ENCODE measurements around the gene UBE2E2.
A peak's percentile ranks its signal among the peaks of the same experiment; 100 is the strongest.

Gene UBE2E2

DNA sequence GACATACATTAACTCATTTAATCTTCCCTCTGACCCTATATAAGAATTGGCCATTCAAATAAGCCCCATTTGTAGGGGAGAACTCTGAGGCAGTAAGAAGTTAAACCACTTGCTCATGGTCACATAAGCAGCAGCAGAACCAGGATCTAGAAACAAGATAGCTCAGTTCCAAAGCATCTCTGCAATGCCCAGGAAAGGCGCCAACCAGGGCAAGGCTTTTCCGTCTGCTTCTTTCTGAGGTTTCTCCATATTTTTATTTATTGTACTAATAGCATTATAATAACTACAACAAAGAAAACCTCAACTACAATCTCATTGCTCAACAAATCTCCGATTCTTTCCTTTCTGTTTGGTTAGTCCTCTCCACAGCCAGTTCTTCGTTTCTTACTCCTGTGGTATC, 4.3 kb upstream of the UBE2E2 start:
- no peak for DNase-seq (ENCODE audit: low spot score)

DNA sequence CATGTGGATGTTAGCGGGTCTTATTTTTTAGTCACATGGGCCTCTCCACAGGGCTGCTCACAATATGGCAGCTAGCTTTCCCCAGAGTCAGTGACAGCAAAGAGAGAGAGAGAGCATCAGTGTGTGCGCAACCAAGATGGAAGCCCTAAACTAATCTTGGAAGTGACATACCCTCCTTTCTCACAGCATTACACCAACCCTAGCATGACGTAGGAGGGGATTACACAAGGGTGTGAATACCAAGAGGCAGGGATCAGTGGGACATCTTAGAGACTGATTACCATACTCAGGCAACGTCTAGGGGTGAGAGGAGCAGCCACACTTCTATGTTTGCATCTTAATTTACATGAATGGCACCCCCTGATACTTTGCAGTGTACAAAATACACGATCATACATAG, 3.5 kb upstream of the UBE2E2 start:
- DNase-seq (ENCODE audit: low spot score): no peak

DNA sequence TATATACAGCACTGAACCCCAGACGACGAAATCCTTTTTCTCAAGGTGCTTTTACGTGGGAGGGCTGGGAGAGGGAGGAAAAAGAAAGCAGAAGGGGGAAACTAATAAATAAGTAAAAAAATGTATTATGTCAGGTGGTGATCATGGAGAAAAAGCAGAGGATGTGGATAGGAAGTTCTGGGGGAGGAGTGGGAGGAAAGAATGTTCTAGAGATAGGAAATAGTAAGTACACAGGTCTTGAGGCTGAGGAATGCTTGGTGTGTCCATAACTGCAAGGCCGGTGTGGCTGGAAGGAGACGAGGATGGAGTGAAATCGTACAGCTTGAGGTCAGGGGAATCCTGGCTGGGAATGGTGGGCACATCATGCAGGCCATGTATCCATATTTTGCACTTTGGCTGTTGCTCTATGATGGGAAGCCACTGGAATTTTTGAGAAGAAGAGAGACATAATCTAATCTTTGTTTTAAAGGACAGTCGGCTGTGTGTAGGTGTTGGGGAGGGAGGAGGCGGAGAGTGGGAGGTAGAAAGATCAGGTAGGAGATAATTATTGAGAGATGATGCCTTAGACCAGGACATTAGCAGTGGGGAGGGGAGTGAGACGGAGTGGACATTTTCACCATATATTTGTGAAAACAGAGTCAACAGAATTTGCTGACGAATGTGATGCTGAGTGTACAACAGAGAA, 1.8 kb upstream of the UBE2E2 start:
- no peak for DNase-seq (ENCODE audit: low spot score)

DNA sequence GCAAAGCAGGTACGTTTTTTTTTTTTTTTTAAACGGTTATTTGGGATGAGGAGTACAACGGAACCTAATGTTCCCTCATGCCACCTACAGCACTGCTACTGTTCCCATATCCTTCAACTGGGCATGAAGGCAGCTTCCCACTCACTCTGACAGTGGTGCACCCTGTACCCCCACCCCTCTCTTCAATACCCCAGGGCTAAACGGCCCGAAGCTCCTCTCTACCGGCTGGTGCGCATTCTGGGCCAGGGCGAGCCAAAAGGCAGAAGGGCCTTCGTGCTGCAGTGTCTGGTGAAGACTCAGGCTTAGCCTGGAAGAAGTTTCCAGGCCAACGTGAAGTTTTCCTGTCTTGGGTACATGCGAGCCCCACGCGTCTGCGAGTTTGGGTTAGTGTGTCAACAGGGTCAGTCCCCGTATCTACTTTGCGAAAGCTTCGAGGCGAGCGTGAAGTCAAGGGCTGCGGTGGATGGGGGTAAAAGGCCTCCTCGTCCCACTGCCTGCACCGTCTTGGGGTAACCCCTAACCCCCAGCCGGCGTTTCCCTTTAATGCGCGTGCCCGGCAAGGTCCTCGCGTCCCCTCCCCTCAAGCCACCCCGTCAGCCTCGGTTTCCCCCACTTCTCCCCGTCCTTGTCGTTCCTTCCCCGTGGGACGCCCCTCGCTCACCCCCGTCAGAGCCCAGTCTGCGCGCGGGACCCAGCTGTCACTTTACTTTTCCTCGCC, 765 bp upstream of the UBE2E2 start:
- peak; percentile 65 for DNase-seq (ENCODE audit: low spot score)

DNA sequence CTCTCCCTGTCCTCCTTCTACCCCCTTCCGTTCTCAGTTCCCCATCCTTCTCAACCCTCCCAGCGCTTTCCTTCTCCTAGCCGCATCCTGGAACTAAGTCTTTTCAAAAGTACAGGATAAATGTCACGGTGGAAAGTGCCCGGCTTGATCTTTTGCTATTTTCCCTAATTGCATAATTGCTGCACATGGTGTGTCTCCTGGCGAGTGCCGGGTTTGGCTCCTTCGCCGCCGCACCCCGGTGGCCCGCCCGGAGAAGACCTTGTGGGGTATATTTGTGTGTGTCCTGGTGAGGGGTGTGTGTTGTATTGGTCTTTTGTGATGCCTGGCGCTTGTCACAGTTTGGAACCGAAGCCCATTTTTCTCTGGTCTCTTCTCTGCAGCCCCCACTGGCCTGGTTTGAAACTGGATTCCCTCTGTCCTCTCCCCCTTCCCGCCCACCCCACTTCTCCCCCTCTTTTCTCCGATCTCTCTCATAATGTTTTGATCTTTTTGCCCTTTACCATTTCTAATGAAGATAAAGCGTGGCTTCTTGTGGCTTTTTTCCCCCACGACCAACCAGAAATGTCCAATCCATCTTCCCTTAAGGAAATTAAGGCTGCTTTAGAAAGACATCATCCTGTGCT, 692 bp downstream of the UBE2E2 start:
- peak; percentile 32 for DNase-seq (ENCODE audit: low spot score)

DNA sequence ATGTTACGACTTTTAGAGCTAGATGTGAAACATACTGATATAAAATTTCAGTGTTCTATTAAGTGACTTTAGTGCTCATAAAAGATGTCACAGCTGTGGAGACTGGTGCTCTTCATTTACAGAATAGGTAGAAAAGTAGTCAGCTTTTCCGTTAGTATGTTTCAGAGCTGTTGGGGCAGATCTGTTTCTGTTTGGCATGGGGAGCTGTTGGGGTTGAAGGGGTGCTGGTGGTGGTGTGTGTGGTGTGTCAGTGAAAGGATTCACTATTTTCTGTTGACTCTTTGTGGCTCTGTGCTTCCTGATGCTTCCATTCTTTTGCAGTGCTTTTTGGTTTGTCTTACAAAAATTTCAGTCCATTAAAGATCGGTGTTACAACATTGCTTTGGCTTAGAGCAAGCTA, 3.2 kb downstream of the UBE2E2 start:
- DNase-seq (ENCODE audit: low spot score): no peak

DNA sequence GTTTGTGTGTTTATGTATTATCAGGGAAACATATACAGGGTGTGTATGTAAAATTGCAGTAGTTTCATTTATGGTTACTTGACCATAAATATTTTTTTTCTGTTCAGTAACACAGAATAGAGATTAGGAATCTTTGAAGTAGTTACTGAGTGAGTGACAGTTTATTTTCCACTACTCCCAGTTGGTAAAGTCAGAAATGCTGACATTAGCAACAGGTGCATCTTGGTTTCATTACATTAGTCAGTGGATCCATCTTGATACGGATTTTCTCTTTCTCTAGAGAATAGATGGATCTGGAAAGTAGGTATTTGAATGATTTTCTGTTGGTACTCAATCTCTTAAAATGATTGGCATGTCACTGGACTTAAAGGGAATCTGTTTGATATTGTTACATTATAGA, 6.0 kb downstream of the UBE2E2 start:
- DNase-seq (ENCODE audit: low spot score): no peak

DNA sequence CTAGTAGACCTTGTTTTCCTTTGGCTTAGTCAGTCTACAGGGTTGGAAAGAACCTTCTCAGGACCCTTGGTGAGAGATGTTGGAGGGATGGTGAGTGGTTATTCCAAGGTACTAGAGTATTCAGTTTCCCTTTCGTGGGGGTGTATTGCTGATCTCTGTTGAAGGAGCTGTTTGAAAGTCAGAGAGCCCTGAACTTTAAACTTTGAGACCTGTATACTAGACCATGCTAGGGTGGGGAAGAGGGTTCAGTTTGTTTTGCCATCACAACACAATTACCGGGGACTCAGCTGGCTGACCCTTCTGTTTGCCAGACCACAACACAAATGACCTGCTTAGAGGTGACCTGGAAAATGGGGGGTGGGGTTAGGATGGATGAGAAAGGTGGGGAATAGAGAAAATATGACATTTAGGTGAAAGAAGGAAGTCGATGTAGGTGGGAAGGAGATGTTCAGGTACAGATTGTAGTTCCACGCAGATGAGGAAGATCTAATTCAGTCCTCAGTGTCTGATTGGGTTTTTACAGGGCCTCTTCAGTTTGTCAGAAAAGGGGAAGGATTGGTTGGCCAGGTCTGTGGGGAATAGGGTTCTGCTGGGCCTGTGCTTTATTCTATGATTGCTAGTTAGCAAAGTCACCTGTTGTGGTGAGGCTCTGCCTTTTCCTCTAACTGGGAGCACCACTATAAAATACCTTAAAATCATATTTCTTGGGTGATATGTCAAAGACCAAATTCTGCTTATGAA, 6.8 kb downstream of the UBE2E2 start:
- no peak for DNase-seq (ENCODE audit: low spot score)

DNA sequence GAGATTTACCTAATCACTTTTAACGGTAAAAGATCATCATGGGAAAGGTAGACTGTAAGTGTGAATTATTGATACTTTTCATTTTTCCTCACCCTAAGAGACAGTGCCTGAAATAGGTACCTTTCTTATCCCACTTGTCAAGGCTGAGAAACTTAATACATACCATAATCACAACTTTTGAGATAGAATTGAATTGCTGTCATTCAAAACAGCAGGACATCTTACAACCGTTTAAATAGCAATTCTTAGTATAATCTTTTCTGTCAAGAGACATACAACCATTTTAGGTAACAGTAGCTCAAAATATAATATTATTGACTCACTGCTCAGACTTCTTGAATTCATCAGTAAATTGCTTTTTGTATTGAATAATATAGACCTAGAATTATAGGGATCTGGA, 10.7 kb downstream of the UBE2E2 start:
- no peak for DNase-seq (ENCODE audit: low spot score)

DNA sequence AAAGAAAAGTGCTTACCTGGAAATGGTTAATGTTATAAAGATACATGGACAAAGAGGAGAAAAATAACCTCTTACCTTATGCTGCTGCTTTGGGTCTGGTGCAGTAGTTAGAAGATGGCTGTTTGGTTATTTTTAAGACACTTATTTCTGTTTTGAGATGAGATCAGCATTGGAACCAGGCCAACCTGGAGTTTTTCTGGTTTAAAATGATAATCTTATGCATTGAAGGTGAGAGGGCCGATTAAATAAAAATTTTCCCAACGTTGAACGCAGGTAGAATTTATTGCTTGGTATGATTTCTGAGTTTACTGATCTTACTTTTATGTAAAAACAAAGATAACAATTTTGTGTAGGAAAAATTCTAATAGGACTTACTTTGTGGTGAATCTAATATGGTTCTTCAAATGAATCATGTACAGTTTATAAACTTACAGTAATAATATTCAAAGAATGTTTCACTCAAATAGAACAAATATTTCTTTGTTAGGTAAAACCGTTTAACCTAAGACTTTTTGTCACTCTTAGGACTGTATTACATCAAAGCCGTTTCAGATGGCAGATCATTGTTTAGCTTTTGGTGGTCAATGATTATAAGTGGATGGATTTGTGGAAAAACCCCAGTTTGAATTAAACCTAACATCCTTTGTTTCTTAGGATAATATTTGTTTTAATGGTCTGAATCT, 14.9 kb downstream of the UBE2E2 start:
- DNase-seq (ENCODE audit: low spot score): no peak

DNA sequence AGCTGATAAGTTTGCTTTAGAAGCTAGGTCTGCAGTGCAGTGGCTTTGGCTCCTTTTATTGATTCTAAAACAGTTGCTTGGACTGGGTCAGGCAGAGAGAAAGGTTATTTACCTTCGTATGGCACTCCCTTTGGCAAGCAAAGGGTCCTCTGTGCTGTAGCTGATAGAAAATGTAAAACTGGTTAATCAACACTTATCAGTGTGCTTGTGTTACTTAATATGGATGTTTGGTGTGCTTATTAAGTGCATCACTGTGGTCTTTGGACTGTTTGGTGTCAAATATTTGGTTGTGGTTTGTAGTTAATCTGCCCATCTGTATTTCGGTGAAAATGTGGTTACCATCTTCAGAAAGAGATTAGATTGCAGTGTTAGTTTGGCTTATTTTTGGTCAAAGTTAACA, 16.0 kb downstream of the UBE2E2 start:
- DNase-seq (ENCODE audit: low spot score): no peak

DNA sequence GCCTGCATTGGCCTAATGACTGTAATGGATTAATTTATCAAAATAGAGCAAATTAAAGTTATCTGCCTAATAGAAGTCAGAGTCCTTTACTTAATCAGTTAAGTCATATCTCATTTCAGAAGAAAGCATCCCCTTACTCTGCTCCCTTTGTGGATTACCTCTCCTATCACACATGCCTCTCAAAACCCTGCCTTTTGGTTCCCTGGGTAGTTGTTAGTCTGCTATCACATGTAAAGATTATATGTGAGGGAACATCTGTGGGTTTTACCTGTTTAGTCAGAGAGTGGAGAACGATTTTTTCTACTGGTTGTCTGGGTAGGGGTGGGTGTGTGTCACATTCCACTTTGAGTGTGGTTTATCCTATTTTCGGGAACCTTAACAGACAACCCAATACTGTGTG, 16.4 kb downstream of the UBE2E2 start:
- no peak for DNase-seq (ENCODE audit: low spot score)

DNA sequence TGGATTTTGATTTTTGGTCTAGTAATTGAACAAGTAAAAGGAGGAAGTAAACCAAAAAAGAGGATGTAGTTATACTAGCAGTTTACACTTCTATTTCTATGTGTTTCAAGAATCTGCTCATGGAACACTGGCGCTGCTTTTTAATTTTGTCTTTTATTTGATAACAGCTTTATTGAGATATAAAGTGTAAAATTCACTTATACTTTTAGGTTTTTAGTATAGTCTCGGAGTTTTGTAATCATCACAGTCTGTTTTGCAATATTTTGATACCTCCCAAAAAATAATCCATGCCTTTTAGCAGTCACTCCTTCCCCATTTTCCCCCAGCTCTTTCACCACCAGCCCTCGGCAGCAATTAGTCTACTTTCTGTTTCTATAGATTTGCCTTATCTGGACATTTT, 18.0 kb downstream of the UBE2E2 start:
- DNase-seq (ENCODE audit: low spot score): no peak

DNA sequence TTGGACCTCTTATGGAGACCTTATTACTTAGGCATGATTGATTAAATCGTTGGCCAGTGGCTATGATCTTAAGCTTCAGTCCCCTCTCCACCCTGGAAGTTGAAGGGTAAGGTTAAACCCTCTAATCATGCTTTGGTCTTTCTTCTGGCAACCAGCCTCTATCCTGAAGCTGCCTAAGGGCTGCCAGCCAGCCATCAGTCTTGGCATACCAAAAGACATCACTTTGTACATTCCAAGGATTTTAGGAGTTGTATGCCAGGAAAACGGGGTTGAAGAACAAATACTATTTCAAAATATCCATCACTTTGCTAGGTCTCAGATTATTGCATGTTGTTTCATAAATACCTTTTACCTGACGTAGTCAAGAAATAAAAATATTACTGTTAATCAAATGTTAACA, 28.9 kb downstream of the UBE2E2 start:
- no peak for DNase-seq (ENCODE audit: low spot score)

DNA sequence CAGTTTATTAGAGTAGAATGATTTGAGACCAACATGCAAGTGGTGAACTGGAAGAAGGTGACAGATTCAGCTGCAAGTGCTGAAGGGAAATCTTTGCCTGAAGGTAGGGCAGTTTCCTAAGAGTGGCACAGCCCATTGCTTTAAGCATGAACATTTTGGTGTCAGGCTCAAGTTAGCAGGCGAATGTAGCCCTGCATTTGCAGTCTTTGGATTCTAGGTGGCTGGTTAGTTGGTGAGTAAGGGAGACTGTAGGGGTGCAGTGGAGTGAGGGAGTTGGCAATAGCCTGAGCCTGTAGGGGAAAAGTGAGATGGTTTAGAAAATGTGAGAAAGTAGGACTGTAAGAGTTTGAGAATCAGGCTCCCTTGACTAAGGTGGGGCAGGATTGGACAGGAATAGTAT, 29.7 kb downstream of the UBE2E2 start:
- no peak for DNase-seq (ENCODE audit: low spot score)

DNA sequence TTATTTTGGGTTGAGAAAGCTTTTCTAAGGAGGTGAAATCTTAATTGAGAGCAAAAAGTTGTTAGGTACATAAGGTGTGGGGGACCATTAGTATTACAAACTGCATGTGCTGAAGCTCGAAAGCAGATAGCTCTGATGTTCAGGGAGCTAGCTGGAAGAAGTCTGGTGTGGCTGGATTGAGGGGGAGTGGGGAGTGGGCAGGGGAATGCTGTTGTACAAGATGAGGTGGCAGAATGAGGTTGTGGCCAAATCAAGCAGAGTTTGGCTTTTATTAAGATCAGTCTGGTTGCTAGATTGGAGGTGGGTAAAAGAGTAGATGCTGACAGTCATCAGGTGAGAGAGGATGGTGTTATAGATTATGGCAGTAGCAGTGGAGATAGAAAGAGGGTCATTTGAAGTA, 32.1 kb downstream of the UBE2E2 start:
- DNase-seq (ENCODE audit: low spot score): no peak

DNA sequence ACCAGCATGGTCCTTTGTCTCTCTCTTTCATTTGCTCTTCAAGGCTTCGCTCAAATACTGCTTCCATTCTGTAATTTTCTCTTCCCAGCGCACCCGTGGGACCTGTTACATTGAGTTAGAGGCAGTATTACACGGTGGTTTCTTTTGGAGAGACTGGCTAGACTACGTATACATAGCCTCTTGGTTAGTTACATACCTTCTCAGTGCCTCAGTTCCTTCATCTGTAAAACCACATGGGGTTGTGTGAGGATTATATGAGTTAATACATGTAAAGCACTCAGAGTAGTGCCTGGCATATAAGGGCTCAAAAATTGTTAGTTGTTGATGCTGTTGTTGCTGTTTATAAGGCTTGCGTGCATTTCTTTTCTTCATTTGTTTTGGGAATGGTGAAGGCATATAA, 33.8 kb downstream of the UBE2E2 start:
- no peak for DNase-seq (ENCODE audit: low spot score)

DNA sequence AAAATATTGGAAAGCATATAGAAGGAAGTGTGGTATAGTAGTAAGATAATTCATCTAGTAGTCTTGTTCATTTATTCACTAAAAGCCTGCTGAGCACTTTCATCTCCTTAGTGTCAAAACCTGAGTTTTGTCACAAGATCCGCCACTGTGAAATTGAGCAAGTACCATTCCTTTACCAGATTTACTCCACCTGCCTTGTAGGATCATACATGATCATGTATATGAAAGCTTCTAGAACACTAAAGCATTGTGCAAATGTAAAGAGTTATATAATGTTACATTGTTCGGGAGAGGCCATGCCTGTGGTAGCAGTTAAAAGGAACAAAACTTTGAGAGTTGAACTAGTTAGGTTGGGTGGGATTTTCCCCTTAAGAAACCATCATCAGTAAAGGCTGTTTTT, 35.0 kb downstream of the UBE2E2 start:
- DNase-seq (ENCODE audit: low spot score): no peak

DNA sequence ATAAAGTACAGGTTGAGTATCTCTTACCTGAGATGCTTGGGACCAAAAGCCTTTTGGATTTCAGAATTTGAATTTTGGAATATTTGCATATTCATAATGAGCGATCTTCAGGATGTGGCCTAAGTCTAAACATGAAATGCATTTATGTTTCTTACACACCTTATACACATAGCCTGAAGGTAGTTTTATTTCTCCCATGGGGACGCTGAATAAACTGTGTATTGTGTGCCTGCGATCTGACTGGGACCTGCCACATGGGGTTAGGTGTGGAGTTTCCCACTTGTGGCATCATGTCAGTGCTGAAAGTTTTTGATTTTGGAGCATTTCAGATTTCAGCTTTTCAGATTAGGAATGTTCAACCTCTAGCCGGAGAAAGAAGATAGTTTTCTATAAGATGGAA, 35.5 kb downstream of the UBE2E2 start:
- DNase-seq (ENCODE audit: low spot score): no peak

DNA sequence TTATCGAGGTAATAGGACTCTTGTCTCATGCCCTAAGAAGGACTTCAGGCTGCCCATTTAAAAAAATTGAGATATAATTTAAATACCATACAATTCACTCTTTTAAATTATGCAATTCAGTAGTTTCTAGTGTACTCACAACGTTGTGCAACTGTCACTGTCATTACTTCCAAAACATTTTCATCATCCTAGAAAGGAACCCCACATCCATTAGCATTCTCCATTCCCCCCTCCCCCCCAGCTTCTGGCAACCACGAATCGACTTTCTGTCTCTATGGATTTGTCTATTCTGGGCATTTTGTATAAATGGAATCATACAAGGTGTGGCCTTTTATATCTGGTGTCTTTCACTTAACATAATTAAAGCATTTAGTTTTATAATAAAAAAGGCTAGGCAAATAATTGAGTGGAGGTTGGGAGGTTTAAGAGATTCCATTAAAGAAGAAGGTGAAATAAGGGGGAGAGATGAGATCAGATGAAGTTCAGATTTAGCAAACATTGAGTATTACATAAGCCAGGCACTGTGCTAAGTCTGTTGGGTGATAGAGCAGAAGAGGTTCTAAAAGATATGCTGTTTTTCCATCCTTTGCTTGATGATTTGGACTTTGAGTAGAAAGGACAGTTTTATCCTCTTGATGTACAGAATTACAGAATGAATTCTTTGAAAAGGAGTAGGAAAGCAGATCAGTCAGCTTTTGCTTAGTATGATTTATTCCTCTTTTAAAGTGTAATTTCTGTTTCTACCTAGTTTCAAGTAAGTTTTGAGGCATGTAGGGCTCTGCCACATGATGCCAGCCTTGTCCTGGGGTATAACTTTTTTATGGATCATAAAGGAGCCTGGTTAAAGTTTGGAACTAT, 36.3 kb downstream of the UBE2E2 start:
- DNase-seq (ENCODE audit: low spot score): no peak

DNA sequence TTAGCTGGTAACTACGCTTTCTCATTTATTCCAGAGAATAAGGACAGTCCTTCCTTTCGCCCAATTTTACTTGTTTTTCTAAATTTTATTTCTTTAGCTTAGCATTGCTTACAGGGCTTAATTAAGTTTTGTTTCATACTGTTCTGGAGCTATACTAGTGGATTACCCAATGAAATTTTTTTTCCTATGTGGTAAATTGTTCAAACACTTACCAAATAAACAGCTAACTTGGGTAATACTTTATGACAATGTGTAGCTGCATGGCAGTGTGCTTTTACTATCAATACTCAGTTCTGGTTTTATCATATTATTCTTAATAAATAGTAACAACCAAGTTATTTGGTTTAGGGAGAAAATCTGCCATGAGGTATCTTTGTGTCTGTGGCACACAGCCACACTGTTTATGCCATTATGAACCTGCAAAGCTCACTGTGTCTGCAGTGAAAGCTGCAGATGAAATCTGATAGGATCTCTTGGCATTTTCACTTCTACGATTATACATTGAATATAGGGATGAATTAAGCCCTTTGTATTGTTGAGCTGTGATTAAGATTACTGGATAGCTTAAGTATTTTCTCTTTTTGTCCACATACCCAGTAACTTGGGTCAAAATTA, 37.2 kb downstream of the UBE2E2 start:
- DNase-seq (ENCODE audit: low spot score): no peak

Measured in Ammon's horn (tissue), 1 donor.